Fibroblast of villous mesenchyme (primary cell): ENCODE results near the gene CDS1. TPM values are rescaled to one million over a fixed set of nuclear protein-coding genes. Genes with fewer than 3 reads are reported as not detected.
A peak's percentile ranks its signal among the peaks of the same experiment; 100 is the strongest.

ENCODE experiments used
- DNase-seq: peaks from one replicate; pipeline ENCODE4 v3.0.0-alpha.2; 2010; ENCODE audit warnings: low read depth
- H3K4me3 ChIP-seq: 2 replicates; pipeline ENCODE4 v1.5.1; 2011; ENCODE audit warnings: low read depth, mild to moderate bottlenecking, low read length
- total RNA-seq: library from RNA; depleted of rRNA; stranded (reverse); fragments of >200 nt; gene quantifications from 2 replicates; pipeline ENCODE4 v1.2.3, GENCODE V29; 2012
- TF ChIP-seq, protein P1 (sequence below): IDR thresholded peaks from 2 replicates; pipeline ENCODE4 v1.5.1; 2012; ENCODE audit warnings: low read depth, mild to moderate bottlenecking, low read length; ENCODE audit not compliant: insufficient read depth

CDS1 gene
- total RNA-seq, 1 donor = under 0.01 TPM

DNA sequence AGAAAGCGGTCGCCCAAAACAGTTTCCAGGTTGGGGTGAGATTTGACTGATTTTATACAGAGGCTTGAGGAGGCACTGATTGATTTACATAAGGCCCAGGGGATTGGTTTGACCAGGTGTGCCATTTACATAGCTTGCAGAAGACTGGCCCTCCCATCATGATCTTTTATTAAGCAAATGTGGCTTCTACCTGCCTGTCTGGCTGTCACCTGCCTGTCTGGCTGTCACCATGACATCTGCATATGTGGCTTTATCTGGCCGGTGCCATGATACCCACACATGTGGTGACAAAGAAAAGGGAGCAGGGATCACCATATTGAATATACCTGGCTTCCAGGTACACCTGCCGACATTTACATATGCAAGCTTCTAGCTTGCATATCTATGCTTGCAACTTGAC lies 17.0 kb upstream of the CDS1 start:
- DNase-seq = no peak
- TF ChIP-seq, protein P1, sequence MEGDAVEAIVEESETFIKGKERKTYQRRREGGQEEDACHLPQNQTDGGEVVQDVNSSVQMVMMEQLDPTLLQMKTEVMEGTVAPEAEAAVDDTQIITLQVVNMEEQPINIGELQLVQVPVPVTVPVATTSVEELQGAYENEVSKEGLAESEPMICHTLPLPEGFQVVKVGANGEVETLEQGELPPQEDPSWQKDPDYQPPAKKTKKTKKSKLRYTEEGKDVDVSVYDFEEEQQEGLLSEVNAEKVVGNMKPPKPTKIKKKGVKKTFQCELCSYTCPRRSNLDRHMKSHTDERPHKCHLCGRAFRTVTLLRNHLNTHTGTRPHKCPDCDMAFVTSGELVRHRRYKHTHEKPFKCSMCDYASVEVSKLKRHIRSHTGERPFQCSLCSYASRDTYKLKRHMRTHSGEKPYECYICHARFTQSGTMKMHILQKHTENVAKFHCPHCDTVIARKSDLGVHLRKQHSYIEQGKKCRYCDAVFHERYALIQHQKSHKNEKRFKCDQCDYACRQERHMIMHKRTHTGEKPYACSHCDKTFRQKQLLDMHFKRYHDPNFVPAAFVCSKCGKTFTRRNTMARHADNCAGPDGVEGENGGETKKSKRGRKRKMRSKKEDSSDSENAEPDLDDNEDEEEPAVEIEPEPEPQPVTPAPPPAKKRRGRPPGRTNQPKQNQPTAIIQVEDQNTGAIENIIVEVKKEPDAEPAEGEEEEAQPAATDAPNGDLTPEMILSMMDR = no peak
- no peak overlapping the region for H3K4me3 ChIP-seq

DNA sequence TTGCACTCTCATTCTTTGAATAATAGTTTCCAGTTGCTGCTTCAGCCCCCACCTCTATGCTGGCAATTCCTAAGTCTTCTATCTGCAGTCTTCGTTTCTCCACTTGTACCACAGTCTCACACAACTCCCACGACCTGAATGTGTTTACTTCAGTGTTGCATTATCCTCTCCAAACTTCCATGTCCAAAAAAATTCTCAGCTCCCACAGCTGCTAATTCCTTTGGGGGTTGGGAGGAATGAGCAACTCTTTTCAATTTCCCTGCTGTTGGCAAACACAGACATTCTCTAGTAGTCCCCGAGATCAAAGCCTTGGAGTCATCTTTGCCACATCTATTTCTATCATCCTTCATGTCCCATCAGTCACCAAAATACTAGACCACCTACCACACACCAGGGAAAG lies 14.4 kb upstream of the CDS1 start:
- no peak for DNase-seq
- no peak overlapping the region for H3K4me3 ChIP-seq
- TF ChIP-seq, protein P1 = no peak

DNA sequence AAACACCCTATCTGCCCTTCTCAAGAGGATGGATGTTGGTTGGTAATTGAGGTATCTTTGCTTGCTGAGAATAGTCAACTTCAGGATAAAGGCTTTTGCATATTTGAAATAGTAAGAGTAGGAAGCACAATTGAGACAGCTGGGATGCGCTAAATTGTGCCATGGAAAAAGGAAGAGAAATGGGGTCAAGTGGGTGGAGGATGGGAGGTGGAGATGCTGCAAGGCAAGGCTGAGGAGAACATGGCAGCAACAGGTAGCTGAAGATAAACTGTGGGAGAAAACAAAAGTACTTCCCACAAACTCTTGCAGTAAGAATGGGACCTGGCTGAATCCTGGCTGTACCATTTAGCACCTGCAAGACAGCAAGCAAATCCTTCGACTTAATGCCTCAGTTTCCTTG lies 13.9 kb upstream of the CDS1 start:
- DNase-seq = no peak
- TF ChIP-seq, protein P1 = no peak

DNA sequence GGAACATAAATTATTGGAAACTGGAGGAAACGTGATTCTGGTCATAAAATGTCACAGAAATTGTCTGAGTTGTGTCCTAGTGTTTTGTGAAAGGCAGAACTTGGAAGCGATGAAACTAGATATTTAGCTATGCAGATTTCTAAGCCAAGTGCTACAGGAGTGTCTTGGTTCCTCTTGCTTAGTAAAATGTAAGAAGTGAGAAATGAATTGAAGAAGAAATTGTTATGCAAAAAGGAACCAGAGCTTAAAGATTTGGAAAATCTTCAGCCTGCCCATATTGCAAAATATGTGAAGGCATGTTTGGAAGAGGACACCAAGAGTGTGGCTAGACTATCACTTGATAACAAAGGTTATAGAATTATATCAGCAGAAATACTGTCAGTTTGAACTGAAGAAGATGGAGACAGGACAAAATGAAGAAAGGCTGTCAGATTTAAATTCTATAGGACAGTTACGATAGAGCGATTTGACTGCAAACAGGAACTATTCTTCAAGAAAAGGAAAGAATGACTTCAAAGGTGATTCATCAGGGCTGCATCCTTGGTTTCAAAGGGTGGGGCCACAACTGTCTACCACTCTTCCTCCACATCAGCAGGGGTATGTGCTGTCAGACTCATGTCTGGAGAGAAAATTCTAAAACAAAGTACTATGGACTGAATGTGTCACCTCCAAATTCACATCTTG lies 9.4 kb upstream of the CDS1 start:
- no peak for DNase-seq
- TF ChIP-seq, protein P1 = no peak
- no peak overlapping the region for H3K4me3 ChIP-seq

More for the DNA sequence above, 13.9 kb upstream of the CDS1 start:
- H3K4me3 ChIP-seq = no peak overlapping the region

DNA sequence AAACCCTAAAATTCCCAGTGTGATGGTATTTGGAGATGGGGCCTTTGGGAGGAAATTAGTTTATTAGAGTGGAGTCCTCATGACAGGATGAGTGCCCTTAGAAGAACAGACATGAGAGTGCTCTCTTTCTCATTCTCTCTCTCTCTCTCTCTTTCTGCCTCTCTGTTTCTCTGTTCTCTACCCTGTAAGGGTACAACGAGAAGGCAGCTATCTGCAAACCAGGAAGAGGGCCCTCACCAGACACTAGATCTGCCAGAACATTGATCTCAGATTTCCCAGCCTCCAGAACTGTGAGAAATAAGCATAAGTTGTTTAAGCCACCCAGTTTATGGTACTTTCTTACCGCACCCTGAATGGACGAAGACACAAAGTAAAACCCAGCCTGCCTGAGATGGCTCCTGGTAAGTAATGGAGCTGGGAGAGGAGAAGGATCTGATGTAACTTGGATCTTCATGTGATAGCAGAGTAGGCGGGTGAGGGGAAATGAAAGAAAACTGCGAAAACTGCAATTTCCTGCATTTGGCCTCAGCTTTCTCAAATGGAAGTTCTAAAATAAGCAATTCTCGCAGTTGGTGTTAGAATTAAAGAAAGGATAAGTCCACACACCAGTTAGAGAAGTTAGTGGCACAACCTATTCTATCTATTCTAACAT lies 8.7 kb upstream of the CDS1 start:
- TF ChIP-seq, protein P1 = no peak
- no peak for DNase-seq
- no peak overlapping the region for H3K4me3 ChIP-seq

DNA sequence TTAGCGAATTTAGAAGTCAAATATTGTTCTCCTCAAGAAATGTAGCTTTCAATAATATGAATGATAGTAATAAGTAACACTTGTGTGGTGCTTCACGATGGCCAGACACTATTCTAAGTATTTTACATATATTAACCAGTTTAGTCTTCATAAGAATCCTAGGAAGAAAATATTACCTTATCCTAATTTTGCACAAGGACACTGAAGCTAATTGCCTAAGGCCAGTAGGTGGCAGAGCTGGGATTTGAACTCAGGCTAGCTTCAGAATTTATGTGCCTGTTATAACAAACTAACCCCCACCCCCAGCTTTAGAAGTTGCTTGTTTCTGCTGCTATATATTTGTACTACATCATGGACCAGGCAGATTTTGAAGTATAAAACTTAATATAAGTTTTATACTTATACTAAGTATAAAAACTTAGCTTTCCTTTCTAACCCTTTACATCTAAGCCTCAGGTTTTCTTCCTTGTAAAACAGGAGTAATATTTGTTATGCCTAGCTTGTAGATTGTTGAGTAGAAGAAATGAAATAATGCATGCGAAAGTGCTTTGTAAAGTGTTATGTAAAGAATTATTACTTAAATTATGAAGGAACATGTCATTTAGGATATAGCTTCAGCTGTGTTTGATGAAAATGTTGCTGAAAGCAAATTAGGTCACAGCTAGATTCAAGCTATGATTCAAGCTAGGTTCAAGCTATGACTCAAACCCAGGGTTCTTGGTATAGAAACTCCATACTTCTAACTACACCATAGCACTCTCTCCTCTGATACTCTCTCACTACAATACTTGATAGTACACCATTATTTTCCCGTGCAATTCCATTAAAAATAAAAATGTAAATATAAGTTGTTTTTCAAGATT lies 4.2 kb upstream of the CDS1 start:
- DNase-seq = peak; percentile 58
- no peak overlapping the region for H3K4me3 ChIP-seq
- TF ChIP-seq, protein P1 = peak; percentile 77
